OCI-LY7 (cell line): ENCODE results near the gene VSX2.

ENCODE experiments used
- CTCF ChIP-seq: fragments of 200-600 bp; sonication (generic); conservative IDR thresholded peaks from 2 replicates; pipeline ENCODE4 v1.5.1; 2014; ENCODE audit warnings: mild to moderate bottlenecking, antibody characterized with exemption, low read length, moderate library complexity, mixed read lengths
- EZH2phosphoT487 ChIP-seq: fragments of 200-600 bp; sonication (generic); IDR thresholded peaks from 2 replicates; pipeline ENCODE4 v1.6.1; 2018; ENCODE audit warnings: low read depth, borderline replicate concordance, mild to moderate bottlenecking, mixed run types, antibody characterized with exemption, low read length, moderate library complexity, mixed read lengths

GRCh38 chr14:74239848-74240793 lies 872 bp downstream of the VSX2 start:
- TF ChIP-seq CTCF (no peak), EZH2phosphoT487 (no peak)
